Measurements from ENCODE around the gene LITAFD.
"Not testable (repeated sequence)": the region's sequence is repeated elsewhere in the genome, so short reads cannot be mapped to it uniquely, and the experiment has no call there.

Gene LITAFD

GRCh38 chr16:8882041-8882617 lies at the start of gene LITAFD:
Gene LITAFD (plus strand): TSS chr16:8882351. CDS start chr16:8884356, 2,005 bp downstream.
- no peak for DNase-seq

DNA sequence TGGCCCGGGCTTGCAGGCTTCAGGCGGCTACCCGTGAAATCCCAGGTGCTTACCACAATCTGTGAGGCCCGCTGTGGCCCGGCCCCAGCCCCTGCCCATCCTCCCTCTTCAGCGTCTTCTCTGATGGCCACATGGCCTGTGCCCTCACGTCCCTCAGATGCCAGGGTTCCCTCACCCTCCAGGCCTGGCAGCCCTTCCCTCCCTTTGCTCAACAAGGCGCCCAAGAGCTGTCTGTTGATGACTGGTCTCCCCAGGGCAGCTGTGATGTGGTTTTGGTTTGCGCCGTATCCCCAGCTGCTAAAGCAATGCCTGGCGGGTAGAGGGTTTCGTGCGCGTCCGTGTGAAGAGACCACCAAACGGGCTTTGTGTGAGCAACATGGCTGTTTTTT lies 49.4 kb upstream of the LITAFD start:
- no peak for DNase-seq

DNA sequence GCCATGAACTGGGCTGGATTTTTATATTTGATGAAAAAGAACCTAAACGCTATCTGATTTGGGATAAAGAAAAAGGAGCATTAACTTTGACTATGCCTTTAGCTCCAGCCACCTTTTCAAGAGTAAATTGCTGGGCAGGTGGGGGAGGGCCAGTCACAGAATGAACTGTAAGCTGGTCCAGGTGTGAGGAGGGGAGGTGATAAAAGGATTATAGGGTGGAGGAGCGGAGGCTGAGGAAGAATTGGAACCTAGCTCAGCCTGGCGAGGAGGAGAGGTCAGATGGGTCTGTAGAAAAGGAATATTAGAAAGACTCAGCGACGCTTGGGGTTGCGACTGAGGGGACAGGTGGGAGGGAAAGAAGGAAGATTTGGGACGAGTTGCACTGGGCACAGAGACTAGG lies 45.4 kb upstream of the LITAFD start:
- not testable (repeated sequence) for DNase-seq

DNA sequence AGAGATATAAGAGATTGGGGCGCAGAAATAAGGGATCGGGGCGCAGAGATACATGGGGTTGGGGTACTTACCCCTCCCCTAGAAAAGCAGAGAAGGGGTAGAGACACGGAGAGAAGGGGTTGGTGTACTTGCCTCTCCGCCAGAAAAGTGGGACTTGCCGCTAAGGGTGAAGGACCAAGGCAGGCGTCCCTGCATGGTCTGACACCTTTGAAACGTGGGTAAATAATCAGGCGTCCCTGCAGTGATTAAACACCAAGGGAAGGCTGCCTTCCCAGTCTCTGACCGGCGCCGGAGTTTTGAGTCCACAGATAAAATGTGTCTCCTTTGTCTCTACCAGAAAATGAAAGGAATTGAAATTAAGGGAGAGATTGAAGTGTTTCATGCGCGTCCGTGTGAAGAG lies 44.6 kb upstream of the LITAFD start:
- DNase-seq = not testable (repeated sequence)

GRCh38 chr16:8842016-8842415 lies 40.1 kb upstream of the LITAFD start:
- DNase-seq = not testable (repeated sequence)

GRCh38 chr16:8843296-8843695 lies 38.9 kb upstream of the LITAFD start:
- DNase-seq = not testable (repeated sequence)

GRCh38 chr16:8845699-8846298 lies 36.4 kb upstream of the LITAFD start:
- no peak for DNase-seq

DNA sequence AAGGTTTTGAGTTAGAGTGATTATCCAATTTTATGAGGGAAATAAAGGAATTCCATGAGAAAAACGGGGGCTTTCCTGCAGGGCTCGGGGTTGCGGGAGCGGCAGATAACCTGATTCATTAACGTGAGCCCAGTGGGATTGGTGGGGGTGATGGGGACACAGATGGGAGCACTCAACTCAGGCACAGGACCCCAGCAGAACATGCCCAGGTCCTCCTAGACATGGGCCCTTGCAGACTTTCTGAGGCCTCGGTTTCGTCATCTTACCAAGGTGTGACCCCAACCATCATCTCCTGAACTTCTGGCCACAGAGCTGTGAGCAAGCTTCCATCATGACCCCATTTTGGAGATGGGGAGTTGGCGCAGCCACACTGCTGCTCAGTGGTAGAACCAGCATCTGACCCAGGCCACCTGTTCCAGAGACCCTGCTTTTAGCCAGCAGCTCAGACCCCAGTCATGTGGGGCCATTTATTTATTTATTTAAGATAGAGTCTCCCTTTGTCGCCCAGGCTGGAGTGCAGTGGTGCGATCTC lies 35.7 kb upstream of the LITAFD start:
- DNase-seq = no peak

- DNase-seq = no peak
These were observed 35.0 kb upstream of the LITAFD start for GRCh38 chr16:8847145-8847544.

- no peak for DNase-seq
These were observed 34.5 kb upstream of the LITAFD start for GRCh38 chr16:8847623-8848022.

DNA sequence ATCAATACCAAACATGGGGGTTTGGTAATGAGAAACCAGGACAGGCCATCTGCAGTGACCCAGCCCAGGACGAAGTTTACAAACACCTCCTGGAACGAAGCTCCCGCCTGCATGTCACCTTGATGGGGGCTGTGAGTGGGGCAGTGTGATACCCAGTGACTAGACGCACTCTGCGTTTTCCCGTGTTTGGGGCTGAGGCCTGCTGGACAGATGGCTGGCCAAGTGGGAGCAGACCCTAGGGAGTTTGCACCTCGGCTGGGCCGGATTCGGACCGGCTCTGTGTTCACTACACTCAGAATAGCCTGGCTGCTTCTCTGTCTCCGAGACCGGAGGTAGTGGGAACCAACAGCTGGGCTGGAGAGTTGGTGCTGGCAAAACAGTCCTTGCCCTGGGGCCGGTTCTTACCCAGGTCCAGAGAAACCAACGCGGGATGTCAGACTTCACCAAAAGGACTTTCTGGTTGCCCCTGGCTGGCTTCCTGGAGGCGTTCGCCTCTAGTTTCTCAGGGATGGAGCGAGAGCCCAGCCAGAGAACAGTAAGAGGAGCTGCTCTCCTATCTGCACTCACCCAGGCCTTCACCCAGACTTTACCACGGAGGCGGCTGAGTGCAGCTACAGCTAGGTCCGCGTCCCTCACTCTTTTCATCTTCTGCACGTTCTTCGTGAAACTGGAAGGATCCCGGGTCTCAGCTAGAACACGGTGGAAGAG lies 33.8 kb upstream of the LITAFD start:
- no peak for DNase-seq

DNA sequence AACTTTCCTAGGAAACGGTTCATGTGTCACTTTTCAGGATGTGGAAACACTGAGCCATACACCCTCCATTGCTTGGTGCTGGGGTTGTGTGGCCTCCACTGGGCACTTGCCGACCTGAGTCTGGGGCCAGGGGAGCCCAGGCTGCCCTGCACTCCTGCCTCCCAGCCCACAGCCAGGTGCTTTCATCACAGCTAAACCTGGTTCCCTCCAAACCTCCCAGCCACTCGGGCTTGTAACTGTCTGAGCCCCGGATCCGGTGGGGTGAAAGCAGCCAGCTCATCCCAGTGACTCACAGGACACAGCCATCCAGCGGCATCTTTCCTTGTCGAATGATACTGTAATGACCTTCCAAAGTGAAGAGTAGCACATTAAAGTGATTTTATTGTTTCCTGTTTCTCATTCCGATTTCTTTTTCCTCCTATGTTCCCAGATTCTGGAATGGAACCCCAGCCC lies 33.2 kb upstream of the LITAFD start:
- DNase-seq = no peak

DNA sequence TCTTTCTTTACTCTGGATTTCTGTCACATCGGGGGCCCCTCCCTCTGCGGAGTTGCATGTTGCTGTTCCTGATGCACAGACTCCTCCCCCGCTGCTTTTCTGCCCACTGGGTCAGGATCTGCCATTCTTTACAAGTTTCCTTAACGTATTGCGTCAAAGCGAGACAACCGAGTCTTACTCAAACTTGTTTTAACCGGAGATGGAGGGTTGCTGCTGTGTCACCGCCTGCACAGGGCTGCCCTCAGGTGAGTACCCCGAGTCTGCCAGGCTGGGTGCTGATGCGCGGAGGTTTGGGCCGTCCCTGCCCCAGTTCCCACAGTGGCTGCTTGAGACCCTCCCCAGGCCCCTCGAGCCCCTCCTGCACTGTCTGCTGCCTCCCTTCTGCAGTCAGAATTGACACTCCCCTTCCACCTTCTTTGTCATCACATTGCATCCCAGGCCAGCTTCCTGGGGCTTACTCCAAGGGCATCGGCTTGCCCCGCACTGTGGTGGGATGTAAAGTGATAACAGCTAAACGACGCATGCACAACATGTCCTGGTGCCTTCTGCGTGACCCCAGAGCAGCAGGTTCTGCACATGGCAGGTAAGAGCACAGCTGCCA lies 32.6 kb upstream of the LITAFD start:
- no peak for DNase-seq

- DNase-seq = no peak
These were observed 31.8 kb upstream of the LITAFD start for GRCh38 chr16:8850279-8850885.

GRCh38 chr16:8851761-8852403 lies 30.3 kb upstream of the LITAFD start:
- DNase-seq = no peak

DNA sequence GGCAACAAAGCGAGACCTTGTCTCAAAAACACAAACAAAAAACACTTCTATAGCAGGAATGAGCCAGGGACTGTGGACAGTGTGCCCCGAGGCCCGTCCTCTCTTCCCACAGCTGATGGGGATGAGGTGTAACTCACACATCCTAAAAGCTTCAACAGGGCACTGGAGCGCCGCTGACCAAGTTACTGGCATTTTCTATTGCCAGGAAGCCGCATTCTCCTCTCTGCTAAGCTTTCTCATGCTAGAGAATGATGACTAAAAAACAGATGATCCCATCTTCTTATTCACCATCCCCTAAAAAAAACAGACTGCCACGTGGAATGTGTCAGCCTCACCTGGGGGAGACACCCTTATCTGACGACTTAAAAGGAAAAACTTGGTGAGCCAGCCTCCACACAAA lies 29.6 kb upstream of the LITAFD start:
- no peak for DNase-seq

DNA sequence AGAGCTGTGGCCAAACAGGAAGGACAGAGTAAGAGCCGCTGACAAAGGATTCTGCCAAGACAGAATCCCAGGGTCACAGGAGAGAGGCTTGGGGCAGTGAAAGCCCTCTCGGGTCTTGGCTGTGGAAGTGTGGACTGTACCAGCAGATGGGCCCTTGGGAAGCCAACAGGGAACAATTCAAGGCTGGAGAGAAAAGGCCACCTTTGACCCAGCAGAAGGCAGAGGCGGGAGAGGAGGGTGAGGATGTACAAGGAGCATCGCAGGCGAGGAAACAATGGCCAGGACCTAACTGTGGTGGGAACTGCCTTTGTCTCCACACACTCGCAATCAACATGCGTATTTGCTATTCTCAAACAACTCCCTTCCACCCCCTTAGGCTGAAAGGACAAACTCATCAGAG lies 29.0 kb upstream of the LITAFD start:
- DNase-seq = no peak

- DNase-seq = no peak
These were observed 28.5 kb upstream of the LITAFD start for GRCh38 chr16:8853611-8854010.

DNA sequence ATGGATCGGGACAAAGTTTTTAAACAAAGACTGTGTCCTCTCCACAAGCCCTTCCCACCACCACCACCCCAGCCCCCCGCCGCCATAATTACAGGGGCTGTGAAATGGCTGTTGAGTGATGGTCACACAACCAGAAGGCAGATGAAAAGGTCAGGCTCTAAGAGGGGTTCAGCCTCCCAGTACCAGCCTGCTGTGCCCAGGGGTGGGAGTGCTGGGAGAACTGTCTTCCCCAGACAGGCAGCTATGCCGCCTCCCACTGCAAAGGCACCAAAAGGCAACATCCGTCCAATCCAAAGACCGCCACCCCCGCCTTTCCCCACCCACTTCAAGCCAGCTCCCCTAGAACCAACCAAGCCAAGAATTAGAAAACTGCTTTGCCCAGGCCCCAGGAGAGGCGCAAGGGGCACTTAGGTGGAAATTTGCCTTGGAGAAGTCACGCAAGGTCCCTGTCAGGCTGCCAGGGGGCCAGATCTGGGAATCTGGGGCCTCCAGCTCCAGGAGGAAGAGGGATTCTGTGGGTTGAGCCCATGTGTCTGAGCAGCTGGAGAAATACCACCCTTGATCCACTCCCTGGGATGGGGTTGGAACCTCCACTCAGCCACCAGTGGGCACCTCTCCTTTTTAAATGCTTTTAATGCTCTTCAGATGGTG lies 27.7 kb upstream of the LITAFD start:
- no peak for DNase-seq

- no peak for DNase-seq
These were observed 26.9 kb upstream of the LITAFD start for GRCh38 chr16:8855051-8855786.

- no peak for DNase-seq
These were observed 26.2 kb upstream of the LITAFD start for GRCh38 chr16:8855972-8856371.

Measured in NCI-H187 (cell line).